ENCODE results near the gene LBX1. TPM values are rescaled to one million over a fixed set of nuclear protein-coding genes. Genes with fewer than 3 reads are reported as not detected.

LBX1 gene
- total RNA-seq, result not detected

GRCh38 chr10:101229266-101230182 is at the start of gene LBX1:
Gene LBX1, minus strand, starts transcription at chr10:101229463. Its CDS starts 648 bp downstream, at chr10:101228815.
- DNase-seq (ENCODE audit: low spot score in 2 of 2), result no peak
- WGBS, 2 donors, result 1 to 2% methylated on average over 22 to 50 of the region's 63 CpGs
- H3K4me3 ChIP-seq (ENCODE audit: low read depth, poor library complexity, severe bottlenecking), result no peak within 1 kb of the TSS
- TF ChIP-seq POLR2A (IDR thresholded peaks at IDR 0.05), result no peak
- TF ChIP-seq, protein P1, sequence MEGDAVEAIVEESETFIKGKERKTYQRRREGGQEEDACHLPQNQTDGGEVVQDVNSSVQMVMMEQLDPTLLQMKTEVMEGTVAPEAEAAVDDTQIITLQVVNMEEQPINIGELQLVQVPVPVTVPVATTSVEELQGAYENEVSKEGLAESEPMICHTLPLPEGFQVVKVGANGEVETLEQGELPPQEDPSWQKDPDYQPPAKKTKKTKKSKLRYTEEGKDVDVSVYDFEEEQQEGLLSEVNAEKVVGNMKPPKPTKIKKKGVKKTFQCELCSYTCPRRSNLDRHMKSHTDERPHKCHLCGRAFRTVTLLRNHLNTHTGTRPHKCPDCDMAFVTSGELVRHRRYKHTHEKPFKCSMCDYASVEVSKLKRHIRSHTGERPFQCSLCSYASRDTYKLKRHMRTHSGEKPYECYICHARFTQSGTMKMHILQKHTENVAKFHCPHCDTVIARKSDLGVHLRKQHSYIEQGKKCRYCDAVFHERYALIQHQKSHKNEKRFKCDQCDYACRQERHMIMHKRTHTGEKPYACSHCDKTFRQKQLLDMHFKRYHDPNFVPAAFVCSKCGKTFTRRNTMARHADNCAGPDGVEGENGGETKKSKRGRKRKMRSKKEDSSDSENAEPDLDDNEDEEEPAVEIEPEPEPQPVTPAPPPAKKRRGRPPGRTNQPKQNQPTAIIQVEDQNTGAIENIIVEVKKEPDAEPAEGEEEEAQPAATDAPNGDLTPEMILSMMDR (IDR thresholded peaks at IDR 0.05), result no peak
- intact Hi-C loops (cut with DNase I; ENCODE audit: low total_unique reads), result no loop called here

GRCh38 chr10:101273741-101274140 is 44.5 kb upstream of the LBX1 start:
- no peak overlapping the region for H3K4me3 ChIP-seq (ENCODE audit: low read depth, poor library complexity, severe bottlenecking)
- intact Hi-C loops (cut with DNase I; ENCODE audit: low total_unique reads), result no loop called here
- DNase-seq (ENCODE audit: low spot score in 2 of 2), result no peak
- 79 to 87% methylated on average over 4 of the region's 4 CpGs for WGBS, 2 donors
- TF ChIP-seq, protein P1 (IDR thresholded peaks at IDR 0.05), result no peak
- TF ChIP-seq POLR2A (IDR thresholded peaks at IDR 0.05), result no peak

DNA sequence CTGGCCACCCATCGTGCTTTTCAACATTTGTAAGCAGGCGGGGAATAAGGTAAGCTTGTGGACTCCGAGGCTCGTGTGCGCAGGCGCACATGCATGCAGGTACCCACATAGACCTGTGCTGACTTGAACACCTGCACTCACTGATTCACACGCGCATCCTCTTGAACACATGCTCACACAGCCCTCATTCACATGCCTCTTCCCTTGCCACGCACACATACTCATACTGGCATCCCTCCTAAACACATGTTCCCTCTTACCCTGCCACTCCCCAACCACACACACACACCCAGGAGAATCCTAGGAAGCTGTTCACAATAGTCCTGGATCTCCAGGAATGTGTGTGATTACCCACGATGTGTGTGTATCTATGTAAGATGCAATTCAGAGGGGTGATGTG is 44.1 kb upstream of the LBX1 start:
- 72 to 77% methylated on average over 10 of the region's 10 CpGs for WGBS, 2 donors
- no peak for DNase-seq (ENCODE audit: low spot score in 2 of 2)
- no peak for TF ChIP-seq POLR2A (IDR thresholded peaks at IDR 0.05)
- TF ChIP-seq, protein P1 (IDR thresholded peaks at IDR 0.05), result no peak
- no peak overlapping the region for H3K4me3 ChIP-seq (ENCODE audit: low read depth, poor library complexity, severe bottlenecking)
- intact Hi-C loops (cut with DNase I; ENCODE audit: low total_unique reads), result no loop called here

DNA sequence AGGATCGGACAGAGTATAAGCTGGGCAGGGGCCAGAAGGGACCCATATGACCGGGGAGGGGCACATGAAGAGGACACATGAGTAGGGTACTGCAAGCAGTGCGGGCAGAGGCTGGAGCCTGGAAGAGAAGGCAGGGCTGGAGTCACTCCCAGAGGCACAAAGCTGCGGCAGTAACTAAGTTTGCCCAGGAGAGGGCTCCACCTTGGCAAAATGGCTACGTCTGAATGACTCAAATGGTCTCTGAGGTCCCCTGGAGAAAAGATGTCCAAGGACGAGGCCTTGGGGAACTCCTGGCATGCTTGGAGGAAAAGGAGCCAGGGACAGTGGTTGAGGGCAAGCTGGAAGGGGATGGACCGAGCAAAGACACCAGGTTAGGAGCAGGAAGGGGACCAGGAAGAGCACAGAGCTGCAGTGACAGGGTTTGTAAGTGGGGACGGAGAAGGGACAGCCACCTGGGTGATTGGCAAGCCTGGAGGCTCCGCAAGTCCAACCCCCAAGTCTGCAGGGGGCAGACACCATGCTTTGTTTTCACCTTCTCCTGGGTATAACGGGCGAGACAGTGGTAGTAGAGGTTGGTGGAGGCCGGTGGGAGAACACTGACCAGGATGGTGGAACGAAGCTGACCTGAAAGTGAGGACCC is 43.1 kb upstream of the LBX1 start:
- 44% methylated on average over 13 of the region's 13 CpGs for WGBS, 2 donors
- H3K4me3 ChIP-seq (ENCODE audit: low read depth, poor library complexity, severe bottlenecking), result no peak overlapping the region
- TF ChIP-seq POLR2A (IDR thresholded peaks at IDR 0.05), result no peak
- TF ChIP-seq, protein P1 (IDR thresholded peaks at IDR 0.05), result peak in 1 of 3 donors; percentile 31
- peak; percentile 36 to 87 for DNase-seq (ENCODE audit: low spot score in 2 of 2)
- intact Hi-C loops (cut with DNase I; ENCODE audit: low total_unique reads), result no loop called here

DNA sequence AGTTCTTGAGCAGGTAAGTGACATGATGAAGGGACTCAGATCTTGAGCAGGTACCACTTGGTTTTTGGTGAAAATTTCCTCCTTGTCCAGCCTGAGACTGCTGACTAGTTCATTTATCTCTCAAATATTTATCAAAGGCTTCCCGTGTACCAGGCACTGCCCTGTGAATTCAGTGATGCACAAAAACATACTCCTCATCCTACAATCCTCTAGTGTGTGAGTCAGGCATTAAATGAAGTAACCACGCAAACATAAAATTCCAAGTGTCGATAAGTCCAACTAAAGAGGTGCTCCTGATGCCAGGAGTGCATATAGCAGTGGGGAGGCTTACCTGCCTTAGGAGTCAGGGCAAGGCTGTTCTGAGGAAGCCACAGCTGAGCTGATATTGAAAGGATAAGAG is 41.5 kb upstream of the LBX1 start:
- no peak for DNase-seq (ENCODE audit: low spot score in 2 of 2)
- intact Hi-C loops (cut with DNase I; ENCODE audit: low total_unique reads), result no loop called here
- H3K4me3 ChIP-seq (ENCODE audit: low read depth, poor library complexity, severe bottlenecking), result no peak overlapping the region
- TF ChIP-seq, protein P1 (IDR thresholded peaks at IDR 0.05), result no peak
- no peak for TF ChIP-seq POLR2A (IDR thresholded peaks at IDR 0.05)
- 81 to 87% methylated on average over 3 of the region's 3 CpGs for WGBS, 2 donors
